HepG2 (cell line): ENCODE data around the gene OR6S1. TPM values are rescaled to one million over a fixed set of nuclear protein-coding genes. Genes with fewer than 3 reads are reported as not detected.

ENCODE experiments used
- CEBPZ ChIP-seq: IDR thresholded peaks from 2 replicates; pipeline ENCODE4 v1.6.1; 2012; ENCODE audit warnings: low read length, improper control_type of control experiment
- FOXM1 ChIP-seq: sonication (generic); formaldehyde crosslinking; IDR thresholded peaks from 2 replicates; pipeline ENCODE4 v1.5.0; 2020; ENCODE audit warnings: missing genetic modification reagents
- HOXD1 ChIP-seq: sonication (generic); formaldehyde crosslinking; IDR thresholded peaks from 2 replicates; pipeline ENCODE4 v1.5.0; 2020; ENCODE audit warnings: missing genetic modification reagents
- IRF1 ChIP-seq: sonication (generic); formaldehyde crosslinking; IDR thresholded peaks from 2 replicates; pipeline ENCODE4 v1.4.0; 2020; ENCODE audit warnings: low read depth, mild to moderate bottlenecking, missing genetic modification reagents
- KDM2A ChIP-seq: sonication (generic); formaldehyde crosslinking; IDR thresholded peaks from 2 replicates; pipeline ENCODE4 v1.4.0; 2020; ENCODE audit warnings: low read depth, missing genetic modification reagents, borderline replicate concordance
- MTF2 ChIP-seq: sonication (generic); formaldehyde crosslinking; IDR thresholded peaks from 2 replicates; pipeline ENCODE4 v1.5.0; 2020; ENCODE audit warnings: missing genetic modification reagents, borderline replicate concordance
- NFE2L2 ChIP-seq: fragments of 150-350 bp; IDR thresholded peaks from 2 replicates; pipeline ENCODE4 v1.6.1; 2014; ENCODE audit warnings: low read length
- ZFAT ChIP-seq: sonication (generic); formaldehyde crosslinking; conservative IDR thresholded peaks from 2 replicates; pipeline ENCODE4 v1.8.1; 2023; ENCODE audit warnings: missing genetic modification reagents, inconsistent platforms
- ZNF225 ChIP-seq: sonication (generic); formaldehyde crosslinking; IDR thresholded peaks from 2 replicates; pipeline ENCODE4 v1.4.0; 2020; ENCODE audit warnings: mild to moderate bottlenecking, missing genetic modification reagents
- ZNF598 ChIP-seq: sonication (generic); formaldehyde crosslinking; IDR thresholded peaks from 2 replicates; pipeline ENCODE4 v1.5.1; 2020; ENCODE audit warnings: mild to moderate bottlenecking, missing genetic modification reagents, borderline replicate concordance
- ZNF674 ChIP-seq: sonication (generic); formaldehyde crosslinking; IDR thresholded peaks from 2 replicates; pipeline ENCODE4 v1.5.0; 2020; ENCODE audit warnings: low read depth, mild to moderate bottlenecking, missing genetic modification reagents
- ZNF737 ChIP-seq: sonication (generic); formaldehyde crosslinking; IDR thresholded peaks from 2 replicates; pipeline ENCODE4 v1.5.0; 2020; ENCODE audit warnings: missing genetic modification reagents, mild to moderate bottlenecking, borderline replicate concordance
- ZSCAN12 ChIP-seq: sonication (generic); formaldehyde crosslinking; IDR thresholded peaks from 2 replicates; pipeline ENCODE4 v1.9.0; 2021; ENCODE audit warnings: mild to moderate bottlenecking, missing genetic modification reagents
- ZSCAN25 ChIP-seq: sonication (generic); formaldehyde crosslinking; IDR thresholded peaks from 2 replicates; pipeline ENCODE4 v1.8.0; 2022; ENCODE audit warnings: mild to moderate bottlenecking, missing genetic modification reagents
- polyA plus RNA-seq, 8 experiments: library from polyadenylated mRNA; depleted of rRNA in 3 of 8; stranded (reverse) in 7 of 8; unstranded in 1 of 8; fragments of >200 nt; fragmentation: Illumina TruSeq in 4 of 8; extraction: Trizol in 4 of 8; gene quantifications; 2 replicates each; pipeline versions ENCODE4 v1.2.1 to v1.2.3, GENCODE V29; 2011 to 2016; ENCODE audit warnings: low read depth in 4 of 8, missing spikeins in 1 of 8, mixed read lengths in 1 of 8; ENCODE audit not compliant: insufficient read depth in 1 of 8
- total RNA-seq, 5 experiments: library from RNA; depleted of rRNA; stranded (reverse); fragments of >200 nt; fragmentation: Illumina TruSeq; extraction: Trizol; gene quantifications; 2 replicates each; pipeline ENCODE4 v1.2.3, GENCODE V29; 2016; ENCODE audit warnings: low read depth in 1 of 5
- TF ChIP-seq, protein P1 (sequence below): sonication (generic); formaldehyde crosslinking; IDR thresholded peaks from 2 replicates; pipeline ENCODE4 v1.5.0; 2020; ENCODE audit warnings: missing genetic modification reagents
- TF ChIP-seq, protein P2 (sequence below): sonication (generic); formaldehyde crosslinking; IDR thresholded peaks from 2 replicates; pipeline ENCODE4 v1.5.0; 2020; ENCODE audit warnings: mild to moderate bottlenecking, missing genetic modification reagents, moderate library complexity
- TF ChIP-seq, protein P3 (sequence below): sonication (generic); formaldehyde crosslinking; IDR thresholded peaks from 2 replicates; pipeline ENCODE4 v1.8.0; 2022; ENCODE audit warnings: missing genetic modification reagents, low read depth, mild to moderate bottlenecking, borderline replicate concordance
- TF ChIP-seq, protein P4 (sequence below): sonication (generic); formaldehyde crosslinking; IDR thresholded peaks from 2 replicates; pipeline ENCODE4 v1.8.1; 2023; ENCODE audit warnings: missing genetic modification reagents, inconsistent platforms, borderline replicate concordance
- TF ChIP-seq, protein P5 (sequence below): sonication (generic); formaldehyde crosslinking; IDR thresholded peaks from 2 replicates; pipeline ENCODE4 v1.8.0; 2022; ENCODE audit warnings: mild to moderate bottlenecking, missing genetic modification reagents, moderate library complexity

OR6S1 gene
- total and polyA plus RNA-seq, 2 of the 13 experiments (the other 11 are each of a cell fraction or from before 2014, with no cell fraction given), result 0.09 TPM; not detected in 1

GRCh38 chr14:20682435-20683124, 41.1 kb upstream of the OR6S1 start (continued):
- TF ChIP-seq, protein P1, sequence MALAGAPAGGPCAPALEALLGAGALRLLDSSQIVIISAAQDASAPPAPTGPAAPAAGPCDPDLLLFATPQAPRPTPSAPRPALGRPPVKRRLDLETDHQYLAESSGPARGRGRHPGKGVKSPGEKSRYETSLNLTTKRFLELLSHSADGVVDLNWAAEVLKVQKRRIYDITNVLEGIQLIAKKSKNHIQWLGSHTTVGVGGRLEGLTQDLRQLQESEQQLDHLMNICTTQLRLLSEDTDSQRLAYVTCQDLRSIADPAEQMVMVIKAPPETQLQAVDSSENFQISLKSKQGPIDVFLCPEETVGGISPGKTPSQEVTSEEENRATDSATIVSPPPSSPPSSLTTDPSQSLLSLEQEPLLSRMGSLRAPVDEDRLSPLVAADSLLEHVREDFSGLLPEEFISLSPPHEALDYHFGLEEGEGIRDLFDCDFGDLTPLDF (CRISPR knock-in tag), result peak; percentile 14
- no peak for TF ChIP-seq CEBPZ
- TF ChIP-seq ZNF225, result 0 out of 2 replicates have a peak, but pooled peaks have one; percentile 24
- TF ChIP-seq, protein P2, sequence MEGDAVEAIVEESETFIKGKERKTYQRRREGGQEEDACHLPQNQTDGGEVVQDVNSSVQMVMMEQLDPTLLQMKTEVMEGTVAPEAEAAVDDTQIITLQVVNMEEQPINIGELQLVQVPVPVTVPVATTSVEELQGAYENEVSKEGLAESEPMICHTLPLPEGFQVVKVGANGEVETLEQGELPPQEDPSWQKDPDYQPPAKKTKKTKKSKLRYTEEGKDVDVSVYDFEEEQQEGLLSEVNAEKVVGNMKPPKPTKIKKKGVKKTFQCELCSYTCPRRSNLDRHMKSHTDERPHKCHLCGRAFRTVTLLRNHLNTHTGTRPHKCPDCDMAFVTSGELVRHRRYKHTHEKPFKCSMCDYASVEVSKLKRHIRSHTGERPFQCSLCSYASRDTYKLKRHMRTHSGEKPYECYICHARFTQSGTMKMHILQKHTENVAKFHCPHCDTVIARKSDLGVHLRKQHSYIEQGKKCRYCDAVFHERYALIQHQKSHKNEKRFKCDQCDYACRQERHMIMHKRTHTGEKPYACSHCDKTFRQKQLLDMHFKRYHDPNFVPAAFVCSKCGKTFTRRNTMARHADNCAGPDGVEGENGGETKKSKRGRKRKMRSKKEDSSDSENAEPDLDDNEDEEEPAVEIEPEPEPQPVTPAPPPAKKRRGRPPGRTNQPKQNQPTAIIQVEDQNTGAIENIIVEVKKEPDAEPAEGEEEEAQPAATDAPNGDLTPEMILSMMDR (CRISPR knock-in tag), result 0 out of 2 replicates have a peak, but pooled peaks have one; percentile 8
- TF ChIP-seq, protein P3, sequence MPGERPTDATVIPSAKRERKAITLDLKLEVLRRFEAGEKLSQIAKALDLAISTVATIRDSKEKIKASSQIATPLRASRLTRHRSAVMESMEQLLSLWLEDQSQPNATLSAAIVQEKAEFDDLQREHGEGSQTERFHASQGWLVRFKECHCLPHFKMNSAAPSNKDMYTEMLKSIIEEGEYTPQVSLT (CRISPR knock-in tag), result peak; percentile 20; the same call in 1 of the 2 replicates
- 0 out of 2 replicates have a peak, but pooled peaks have one; percentile 18 for TF ChIP-seq ZSCAN12
- TF ChIP-seq, protein P4, sequence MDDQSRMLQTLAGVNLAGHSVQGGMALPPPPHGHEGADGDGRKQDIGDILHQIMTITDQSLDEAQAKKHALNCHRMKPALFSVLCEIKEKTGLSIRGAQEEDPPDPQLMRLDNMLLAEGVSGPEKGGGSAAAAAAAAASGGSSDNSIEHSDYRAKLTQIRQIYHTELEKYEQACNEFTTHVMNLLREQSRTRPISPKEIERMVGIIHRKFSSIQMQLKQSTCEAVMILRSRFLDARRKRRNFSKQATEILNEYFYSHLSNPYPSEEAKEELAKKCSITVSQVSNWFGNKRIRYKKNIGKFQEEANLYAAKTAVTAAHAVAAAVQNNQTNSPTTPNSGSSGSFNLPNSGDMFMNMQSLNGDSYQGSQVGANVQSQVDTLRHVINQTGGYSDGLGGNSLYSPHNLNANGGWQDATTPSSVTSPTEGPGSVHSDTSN (CRISPR knock-in tag), result no peak
- TF ChIP-seq NFE2L2, result no peak
- TF ChIP-seq IRF1 (CRISPR knock-in tag), result no peak
- TF ChIP-seq MTF2 (CRISPR knock-in tag), result peak; percentile 9; the same call in 1 of the 2 replicates
- no peak for TF ChIP-seq ZNF674 (CRISPR knock-in tag)
- no peak for TF ChIP-seq ZSCAN25 (CRISPR knock-in tag)
- TF ChIP-seq ZFAT (CRISPR knock-in tag), result no peak
- 0 out of 2 replicates have a peak, but pooled peaks have one; percentile 29 for TF ChIP-seq ZNF737 (CRISPR knock-in tag)
- TF ChIP-seq, protein P5, sequence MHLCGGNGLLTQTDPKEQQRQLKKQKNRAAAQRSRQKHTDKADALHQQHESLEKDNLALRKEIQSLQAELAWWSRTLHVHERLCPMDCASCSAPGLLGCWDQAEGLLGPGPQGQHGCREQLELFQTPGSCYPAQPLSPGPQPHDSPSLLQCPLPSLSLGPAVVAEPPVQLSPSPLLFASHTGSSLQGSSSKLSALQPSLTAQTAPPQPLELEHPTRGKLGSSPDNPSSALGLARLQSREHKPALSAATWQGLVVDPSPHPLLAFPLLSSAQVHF, result peak; percentile 91; the same call in 1 of the 2 replicates
- peak; percentile 46; the same call in 1 of the 2 replicates for TF ChIP-seq KDM2A
- TF ChIP-seq ZNF598 (CRISPR knock-in tag), result peak; percentile 38; the same call in 1 of the 2 replicates
- no peak for TF ChIP-seq HOXD1 (CRISPR knock-in tag)
- TF ChIP-seq FOXM1 (CRISPR knock-in tag), result peak; percentile 11; the same call in 1 of the 2 replicates
